Iris pigment epithelial cell (primary cell): ENCODE results near the gene MUC21.
"Not testable (repeated sequence)": the region's sequence is repeated elsewhere in the genome, so short reads cannot be mapped to it uniquely, and the experiment has no call there.

ENCODE experiments used
- DNase-seq: peaks from one replicate; pipeline ENCODE4 v3.0.0-alpha.2; 2011; ENCODE audit warnings: low read depth

MUC21 gene

GRCh38 chr6:31009731-31010130, 26.2 kb downstream of the MUC21 start:
- DNase-seq: no peak

GRCh38 chr6:31010393-31011060, 27.0 kb downstream of the MUC21 start, which contains the start of gene MUC22:
Gene MUC22, plus strand, starts transcription at chr6:31010474. Its CDS starts 233 bp downstream, at chr6:31010707.
- DNase-seq: peak; percentile 83

GRCh38 chr6:31011153-31011552, 27.6 kb downstream of the MUC21 start:
- DNase-seq: no peak

GRCh38 chr6:31016659-31017299, 33.3 kb downstream of the MUC21 start:
- DNase-seq: no peak

- DNase-seq: not testable (repeated sequence)
Measured at GRCh38 chr6:31017436-31017835, 33.9 kb downstream of the MUC21 start.

- no peak for DNase-seq
Measured at GRCh38 chr6:31020057-31020456, 36.5 kb downstream of the MUC21 start.

- not testable (repeated sequence) for DNase-seq
Measured at GRCh38 chr6:31020631-31021255, 37.2 kb downstream of the MUC21 start.

- DNase-seq: not testable (repeated sequence)
Measured at GRCh38 chr6:31021705-31022531, 38.4 kb downstream of the MUC21 start.

- DNase-seq: no peak
Measured at GRCh38 chr6:31025595-31025994, 42.1 kb downstream of the MUC21 start.

GRCh38 chr6:31031095-31031494, 47.6 kb downstream of the MUC21 start:
- DNase-seq: no peak

- no peak for DNase-seq
Measured at GRCh38 chr6:31033075-31033474, 49.6 kb downstream of the MUC21 start.

GRCh38 chr6:31035862-31036497, 52.5 kb downstream of the MUC21 start:
- DNase-seq: peak; percentile 38

- no peak for DNase-seq
Measured at GRCh38 chr6:31037169-31037568, 53.7 kb downstream of the MUC21 start.

- DNase-seq: peak; percentile 54
Measured at GRCh38 chr6:31037682-31038081, 54.2 kb downstream of the MUC21 start.

- no peak for DNase-seq
Measured at GRCh38 chr6:31038559-31038958, 55.0 kb downstream of the MUC21 start.
